ENCODE measurements around the gene ADRA2C. TPM values are rescaled to one million over a fixed set of nuclear protein-coding genes. Genes with fewer than 3 reads are reported as not detected.

The ADRA2C gene
- total and polyA plus RNA-seq, 8 donors, result 1.1 to 6.8 (median 3.0) TPM

GRCh38 chr4:3768842-3769641, 2.9 kb downstream of the ADRA2C start:
- TF ChIP-seq CTCF (IDR thresholded peaks at IDR 0.05), result no peak
- FAIRE-seq (no peak), ATAC-seq (no peak), DNase-seq (peak in 1 of 6 donors; percentile 46)
- no peaks in the 10 kb centered on the region for H3K9me3 ChIP-seq
- 52 to 68% methylated on average over 14 of the region's 14 CpGs for WGBS, 2 donors
- no peak overlapping the region for H3K4me3 ChIP-seq
- peaks cover 0 to 5% (median 0%) of the 10 kb centered on the region in 4 donors for H3K27me3 ChIP-seq
- intact Hi-C loops (cut with DNase I), result no loop called here
- H3K4me1 ChIP-seq, result no peaks in the 10 kb centered on the region
- no peaks in the 10 kb centered on the region for H3K36me3 ChIP-seq
- H3K27ac ChIP-seq, result no peak overlapping the region

DNA sequence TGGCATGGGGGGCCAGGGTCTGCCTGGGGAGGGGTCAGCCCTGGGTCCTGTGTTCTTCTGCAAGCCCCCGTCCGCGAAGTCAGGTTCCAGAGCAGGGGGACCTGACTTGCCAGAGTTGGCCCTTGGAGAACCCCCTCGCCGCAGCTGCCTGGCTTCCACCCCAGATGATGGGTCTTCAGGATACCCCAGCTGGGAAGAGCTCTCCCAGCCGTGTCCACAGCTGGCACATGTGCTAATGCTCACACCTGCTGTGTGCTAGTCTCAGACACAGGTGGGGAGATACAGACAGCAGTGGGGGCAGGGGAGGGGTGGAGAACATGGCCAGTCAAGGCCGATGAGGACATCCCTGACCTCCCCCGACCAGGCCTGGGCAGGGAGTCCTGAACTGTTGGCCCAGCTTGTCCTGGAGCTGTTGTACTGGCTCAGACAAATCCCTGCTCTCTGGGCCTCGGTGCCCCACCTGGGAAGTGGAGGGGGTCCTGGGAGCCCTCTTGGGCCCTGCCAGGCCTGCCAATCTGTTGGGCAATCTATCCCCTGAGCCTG, 3.5 kb downstream of the ADRA2C start:
- intact Hi-C loops (cut with DNase I), result no loop called here
- DNase-seq (peak in 1 of 6 donors; percentile 70), FAIRE-seq (no peak), ATAC-seq (no peak)
- no peaks in the 10 kb centered on the region for H3K9me3 ChIP-seq
- no peak overlapping the region for H3K27ac ChIP-seq
- H3K27me3 ChIP-seq, result peaks cover 0 to 5% (median 0%) of the 10 kb centered on the region in 4 donors
- no peaks in the 10 kb centered on the region for H3K36me3 ChIP-seq
- H3K4me3 ChIP-seq, result no peak overlapping the region
- H3K4me1 ChIP-seq, result no peaks in the 10 kb centered on the region
- 62 to 69% methylated on average over 9 of the region's 9 CpGs for WGBS, 2 donors
- no peak for TF ChIP-seq CTCF (IDR thresholded peaks at IDR 0.05)

DNA sequence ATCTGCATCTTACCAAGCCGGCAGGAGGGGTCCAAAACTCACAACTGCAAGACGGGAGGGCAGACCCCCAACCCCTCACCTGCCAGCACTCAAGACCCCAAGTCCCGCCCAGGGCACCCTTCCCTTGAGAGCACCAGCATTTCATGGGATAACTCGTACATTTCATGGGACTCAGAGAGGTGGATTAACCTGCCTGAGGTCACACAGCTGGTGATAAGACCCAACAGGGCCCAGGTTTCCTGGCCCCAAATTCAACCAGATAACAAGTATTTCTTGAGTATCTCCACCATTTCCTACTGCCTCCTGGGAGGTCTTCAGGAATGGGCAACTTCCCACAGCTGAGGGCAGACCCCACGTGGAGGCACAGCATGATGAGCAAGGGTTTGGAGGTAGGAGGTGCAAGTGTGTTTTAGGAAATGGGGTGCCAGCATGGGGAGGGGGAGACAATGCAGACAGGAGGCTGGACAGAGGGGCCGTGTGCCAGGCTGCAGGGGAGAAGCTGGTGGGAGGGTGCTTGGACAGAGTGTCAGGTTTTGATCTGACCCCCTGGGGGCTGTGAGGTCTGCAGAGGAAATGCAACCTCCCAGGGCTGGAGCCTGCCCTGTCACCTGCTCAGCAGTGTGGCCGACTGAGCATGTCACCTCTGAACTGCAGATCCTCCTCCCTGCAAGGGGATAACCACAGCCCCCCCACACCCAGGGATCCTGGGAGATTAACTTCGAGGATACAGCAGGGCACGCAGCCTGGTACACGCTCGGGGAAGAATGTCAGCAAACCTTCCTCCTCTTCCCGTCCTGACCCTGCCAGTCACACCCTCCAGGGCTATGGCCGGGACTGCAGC, 4.4 kb downstream of the ADRA2C start:
- H3K27ac ChIP-seq, result no peak overlapping the region
- H3K36me3 ChIP-seq, result no peaks in the 10 kb centered on the region
- peak in 2 of 6 donors; percentile 10 to 37 for DNase-seq
- WGBS, 2 donors, result 42 to 52% methylated on average over 13 of the region's 13 CpGs
- no peak overlapping the region for H3K4me3 ChIP-seq
- H3K9me3 ChIP-seq, result no peaks in the 10 kb centered on the region
- TF ChIP-seq CTCF (IDR thresholded peaks at IDR 0.05), result no peak
- H3K4me1 ChIP-seq, result no peaks in the 10 kb centered on the region
- intact Hi-C loops (cut with DNase I), result no loop called here
- no peak for FAIRE-seq
- peaks cover 0 to 5% (median 0%) of the 10 kb centered on the region in 4 donors for H3K27me3 ChIP-seq
- ATAC-seq, result no peak

DNA sequence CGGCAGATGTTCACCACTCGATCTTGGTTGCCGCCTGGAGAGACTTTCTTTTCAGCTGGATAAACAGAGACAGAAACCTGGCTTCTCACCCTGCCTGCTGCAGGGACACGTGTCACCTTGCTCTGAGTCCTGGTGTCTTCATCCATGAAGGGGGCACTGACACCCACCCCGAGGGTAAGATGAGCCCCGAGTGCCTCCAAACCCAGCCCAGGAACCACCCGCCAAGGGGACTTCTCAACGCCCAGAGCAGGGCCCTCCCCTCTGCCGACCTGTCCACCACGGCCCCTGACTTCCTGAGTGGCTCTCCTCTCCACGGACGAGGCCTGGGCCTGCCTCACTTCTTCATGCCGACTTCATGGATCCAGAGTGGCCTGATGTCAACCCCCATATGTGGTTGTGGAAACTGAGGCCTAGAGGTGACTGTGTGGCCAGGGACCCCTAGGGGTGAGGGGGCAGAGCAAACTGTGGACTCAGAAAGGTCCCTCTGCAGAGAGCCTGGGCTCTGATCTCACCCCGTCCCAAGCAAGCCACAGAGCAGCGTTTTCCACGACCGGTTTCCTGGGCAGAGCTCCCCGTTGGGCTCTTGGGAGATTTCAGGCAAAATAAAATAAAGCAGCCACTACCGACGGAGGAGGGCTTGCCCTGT, 5.1 kb downstream of the ADRA2C start:
- intact Hi-C loops (cut with DNase I), result no loop called here
- no peak for TF ChIP-seq CTCF (IDR thresholded peaks at IDR 0.05)
- ATAC-seq (no peak), DNase-seq (peak in 2 of 6 donors; percentile 11 to 57), FAIRE-seq (no peak)
- H3K9me3 ChIP-seq, result no peaks in the 10 kb centered on the region
- H3K4me1 ChIP-seq, result no peaks in the 10 kb centered on the region
- no peak overlapping the region for H3K27ac ChIP-seq
- peaks cover 0 to 5% (median 0%) of the 10 kb centered on the region in 4 donors for H3K27me3 ChIP-seq
- H3K36me3 ChIP-seq, result no peaks in the 10 kb centered on the region
- H3K4me3 ChIP-seq, result no peak overlapping the region
- WGBS, 2 donors, result 48 to 62% methylated on average over 20 of the region's 20 CpGs

Data from pancreas (tissue), 10 donors.